HepG2 (cell line): Measurements from ENCODE around the gene C2orf76. TPM values are rescaled to one million over a fixed set of nuclear protein-coding genes. Genes with fewer than 3 reads are reported as not detected.
A peak's percentile ranks its signal among the peaks of the same experiment; 100 is the strongest.

Source experiments
- GATAD1 ChIP-seq: IDR thresholded peaks from 2 replicates; pipeline ENCODE4 v1.6.1; 2016; ENCODE audit warnings: missing genetic modification reagents, missing compliant biosample characterization
- HNF4A ChIP-seq: sonication (generic); formaldehyde crosslinking; IDR thresholded peaks from 2 replicates; pipeline ENCODE4 v1.4.0; 2020; ENCODE audit warnings: missing genetic modification reagents
- IRF2 ChIP-seq: IDR thresholded peaks from 2 replicates; pipeline ENCODE4 v1.6.1; 2018; ENCODE audit warnings: missing genetic modification reagents, missing compliant biosample characterization
- MBD4 ChIP-seq: IDR thresholded peaks from 2 replicates; pipeline ENCODE4 v1.6.1; 2012; ENCODE audit warnings: low read length, inconsistent platforms, borderline replicate concordance
- MIXL1 ChIP-seq: IDR thresholded peaks from 2 replicates; pipeline ENCODE4 v1.6.1; 2016
- MYPOP ChIP-seq: sonication (generic); formaldehyde crosslinking; IDR thresholded peaks from 2 replicates; pipeline ENCODE4 v1.8.1; 2023; ENCODE audit warnings: mild to moderate bottlenecking, moderate library complexity, missing genetic modification reagents
- RCOR2 ChIP-seq: IDR thresholded peaks from 2 replicates; pipeline ENCODE4 v1.6.1; 2016; ENCODE audit warnings: missing biosample characterization, missing genetic modification reagents
- RFX5 ChIP-seq: IDR thresholded peaks from 2 replicates; pipeline ENCODE4 v1.6.1; 2011; ENCODE audit warnings: low read depth, low read length, improper control_type of control experiment
- SUZ12 ChIP-seq: fragments of 150-350 bp; IDR thresholded peaks from 2 replicates; pipeline ENCODE4 v1.6.1; 2014; ENCODE audit warnings: low read depth, low read length
- TGIF2 ChIP-seq: IDR thresholded peaks from 2 replicates; pipeline ENCODE4 v1.6.1; 2016; ENCODE audit warnings: control low read depth, missing compliant biosample characterization
- ZBTB20 ChIP-seq: sonication (generic); formaldehyde crosslinking; IDR thresholded peaks from 2 replicates; pipeline ENCODE4 v1.8.1; 2023; ENCODE audit warnings: missing genetic modification reagents, low read depth, mild to moderate bottlenecking, borderline replicate concordance
- ZBTB3 ChIP-seq: sonication (generic); formaldehyde crosslinking; IDR thresholded peaks from 2 replicates; pipeline ENCODE4 v1.4.0; 2020; ENCODE audit warnings: low read depth, mild to moderate bottlenecking, moderate library complexity, missing genetic modification reagents, borderline replicate concordance
- ZNF276 ChIP-seq: sonication (generic); formaldehyde crosslinking; IDR thresholded peaks from 2 replicates; pipeline ENCODE4 v1.4.0; 2020; ENCODE audit warnings: mild to moderate bottlenecking, low read depth, missing genetic modification reagents
- ZNF331 ChIP-seq: sonication (generic); formaldehyde crosslinking; IDR thresholded peaks from 2 replicates; pipeline ENCODE4 v1.4.0; 2020; ENCODE audit warnings: missing genetic modification reagents
- ZNF350 ChIP-seq: sonication (generic); formaldehyde crosslinking; IDR thresholded peaks from 2 replicates; pipeline ENCODE4 v1.4.0; 2020; ENCODE audit warnings: mild to moderate bottlenecking, low read depth, missing genetic modification reagents, borderline replicate concordance
- ZNF652 ChIP-seq: IDR thresholded peaks from 2 replicates; pipeline ENCODE4 v1.6.1; 2016; ENCODE audit warnings: low read depth, borderline replicate concordance
- ZNF772 ChIP-seq: sonication (generic); formaldehyde crosslinking; IDR thresholded peaks from 2 replicates; pipeline ENCODE4 v1.5.0; 2020; ENCODE audit warnings: mild to moderate bottlenecking, missing genetic modification reagents
- ZNF792 ChIP-seq: IDR thresholded peaks from 2 replicates; pipeline ENCODE4 v1.6.1; 2016
- polyA plus RNA-seq, 8 experiments: library from polyadenylated mRNA; depleted of rRNA in 3 of 8; stranded (reverse) in 7 of 8; unstranded in 1 of 8; fragments of >200 nt; fragmentation: Illumina TruSeq in 4 of 8; extraction: Trizol in 4 of 8; gene quantifications; 2 replicates each; pipeline versions ENCODE4 v1.2.1 to v1.2.3, GENCODE V29; 2011 to 2016; ENCODE audit warnings: low read depth in 4 of 8, missing spikeins in 1 of 8, mixed read lengths in 1 of 8; ENCODE audit not compliant: insufficient read depth in 1 of 8
- total RNA-seq, 5 experiments: library from RNA; depleted of rRNA; stranded (reverse); fragments of >200 nt; fragmentation: Illumina TruSeq; extraction: Trizol; gene quantifications; 2 replicates each; pipeline ENCODE4 v1.2.3, GENCODE V29; 2016; ENCODE audit warnings: low read depth in 1 of 5
- TF ChIP-seq, protein P1 (sequence below): sonication (generic); formaldehyde crosslinking; IDR thresholded peaks from 2 replicates; pipeline ENCODE4 v1.4.0; 2020; ENCODE audit warnings: missing genetic modification reagents
- TF ChIP-seq, protein P2 (sequence below): sonication (generic); formaldehyde crosslinking; IDR thresholded peaks from 2 replicates; pipeline ENCODE4 v1.8.1; 2023; ENCODE audit warnings: mild to moderate bottlenecking, missing genetic modification reagents, borderline replicate concordance
- TF ChIP-seq, protein P3 (sequence below): sonication (generic); formaldehyde crosslinking; IDR thresholded peaks from 2 replicates; pipeline ENCODE4 v1.4.0; 2020; ENCODE audit warnings: missing genetic modification reagents, borderline replicate concordance

The C2orf76 gene
- total and polyA plus RNA-seq, 2 of the 13 experiments (the other 11 are each of a cell fraction or from before 2014, with no cell fraction given), result 7.7 to 8.5 TPM

DNA sequence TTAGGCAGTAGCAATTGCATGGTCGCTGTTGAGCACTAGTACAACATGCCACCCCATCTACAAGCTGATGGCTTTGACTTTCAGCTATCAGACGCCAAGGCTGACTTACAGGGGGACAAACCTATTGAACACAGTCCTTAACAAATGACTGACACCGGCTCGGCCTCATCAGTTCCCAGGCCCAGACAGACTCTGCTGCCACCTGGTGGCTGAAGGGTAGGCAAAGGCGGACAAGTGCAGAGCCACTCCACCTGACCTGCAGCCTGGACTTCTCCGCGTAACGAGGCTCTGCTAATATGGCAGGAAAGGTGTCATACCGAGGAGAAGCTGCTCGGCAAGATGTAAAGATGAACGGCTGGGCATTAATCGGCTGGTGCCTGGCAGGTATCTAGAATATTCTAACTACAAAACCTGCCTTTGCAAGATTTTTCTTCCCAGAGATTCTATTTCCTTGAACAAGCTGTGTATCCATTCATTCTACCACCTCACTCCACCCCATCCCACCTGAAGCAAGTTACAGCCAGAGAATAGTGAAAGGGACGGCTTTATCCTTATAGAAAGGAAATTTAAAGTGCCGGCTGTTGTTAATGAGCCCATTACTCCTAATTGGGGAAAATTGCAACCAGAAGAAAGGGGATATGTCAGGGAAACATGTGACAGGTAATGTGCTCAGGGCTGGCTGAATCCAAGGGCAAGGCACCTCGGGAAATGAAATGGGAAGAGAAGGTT, 75.6 kb downstream of the C2orf76 start (continued):
- TF ChIP-seq, protein P1, sequence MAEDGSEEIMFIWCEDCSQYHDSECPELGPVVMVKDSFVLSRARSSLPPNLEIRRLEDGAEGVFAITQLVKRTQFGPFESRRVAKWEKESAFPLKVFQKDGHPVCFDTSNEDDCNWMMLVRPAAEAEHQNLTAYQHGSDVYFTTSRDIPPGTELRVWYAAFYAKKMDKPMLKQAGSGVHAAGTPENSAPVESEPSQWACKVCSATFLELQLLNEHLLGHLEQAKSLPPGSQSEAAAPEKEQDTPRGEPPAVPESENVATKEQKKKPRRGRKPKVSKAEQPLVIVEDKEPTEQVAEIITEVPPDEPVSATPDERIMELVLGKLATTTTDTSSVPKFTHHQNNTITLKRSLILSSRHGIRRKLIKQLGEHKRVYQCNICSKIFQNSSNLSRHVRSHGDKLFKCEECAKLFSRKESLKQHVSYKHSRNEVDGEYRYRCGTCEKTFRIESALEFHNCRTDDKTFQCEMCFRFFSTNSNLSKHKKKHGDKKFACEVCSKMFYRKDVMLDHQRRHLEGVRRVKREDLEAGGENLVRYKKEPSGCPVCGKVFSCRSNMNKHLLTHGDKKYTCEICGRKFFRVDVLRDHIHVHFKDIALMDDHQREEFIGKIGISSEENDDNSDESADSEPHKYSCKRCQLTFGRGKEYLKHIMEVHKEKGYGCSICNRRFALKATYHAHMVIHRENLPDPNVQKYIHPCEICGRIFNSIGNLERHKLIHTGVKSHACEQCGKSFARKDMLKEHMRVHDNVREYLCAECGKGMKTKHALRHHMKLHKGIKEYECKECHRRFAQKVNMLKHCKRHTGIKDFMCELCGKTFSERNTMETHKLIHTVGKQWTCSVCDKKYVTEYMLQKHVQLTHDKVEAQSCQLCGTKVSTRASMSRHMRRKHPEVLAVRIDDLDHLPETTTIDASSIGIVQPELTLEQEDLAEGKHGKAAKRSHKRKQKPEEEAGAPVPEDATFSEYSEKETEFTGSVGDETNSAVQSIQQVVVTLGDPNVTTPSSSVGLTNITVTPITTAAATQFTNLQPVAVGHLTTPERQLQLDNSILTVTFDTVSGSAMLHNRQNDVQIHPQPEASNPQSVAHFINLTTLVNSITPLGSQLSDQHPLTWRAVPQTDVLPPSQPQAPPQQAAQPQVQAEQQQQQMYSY (CRISPR knock-in tag), result no peak
- peak; percentile 50; the same call in 1 of the 2 replicates for TF ChIP-seq MIXL1 (CRISPR knock-in tag)
- TF ChIP-seq ZBTB20 (CRISPR knock-in tag), result no peak
- no peak for TF ChIP-seq ZNF652 (CRISPR knock-in tag)
- TF ChIP-seq IRF2, result 0 out of 2 replicates have a peak, but pooled peaks have one; percentile 26
- no peak for TF ChIP-seq ZNF276 (CRISPR knock-in tag)
- 0 out of 2 replicates have a peak, but pooled peaks have one; percentile 35 for TF ChIP-seq ZNF772 (CRISPR knock-in tag)
- TF ChIP-seq GATAD1 (CRISPR knock-in tag), result 0 out of 2 replicates have a peak, but pooled peaks have one; percentile 28
- TF ChIP-seq HNF4A (CRISPR knock-in tag), result 0 out of 2 replicates have a peak, but pooled peaks have one; percentile 5
- no peak for TF ChIP-seq SUZ12
- TF ChIP-seq RCOR2 (CRISPR knock-in tag), result no peak
- TF ChIP-seq ZNF350 (CRISPR knock-in tag), result peak; percentile 54
- TF ChIP-seq ZNF792 (CRISPR knock-in tag), result 0 out of 2 replicates have a peak, but pooled peaks have one; percentile 36
- TF ChIP-seq, protein P2, sequence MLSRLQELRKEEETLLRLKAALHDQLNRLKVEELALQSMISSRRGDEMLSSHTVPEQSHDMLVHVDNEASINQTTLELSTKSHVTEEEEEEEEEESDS, result no peak
- no peak for TF ChIP-seq ZBTB3
- peak; percentile 61 for TF ChIP-seq RFX5
- TF ChIP-seq MYPOP, result no peak; the same call in 1 of the 2 replicates
- no peak for TF ChIP-seq MBD4
- peak; percentile 72; the same call in 1 of the 2 replicates for TF ChIP-seq ZNF331 (CRISPR knock-in tag)
- TF ChIP-seq TGIF2 (CRISPR knock-in tag), result 0 out of 2 replicates have a peak, but pooled peaks have one; percentile 46
- TF ChIP-seq, protein P3, sequence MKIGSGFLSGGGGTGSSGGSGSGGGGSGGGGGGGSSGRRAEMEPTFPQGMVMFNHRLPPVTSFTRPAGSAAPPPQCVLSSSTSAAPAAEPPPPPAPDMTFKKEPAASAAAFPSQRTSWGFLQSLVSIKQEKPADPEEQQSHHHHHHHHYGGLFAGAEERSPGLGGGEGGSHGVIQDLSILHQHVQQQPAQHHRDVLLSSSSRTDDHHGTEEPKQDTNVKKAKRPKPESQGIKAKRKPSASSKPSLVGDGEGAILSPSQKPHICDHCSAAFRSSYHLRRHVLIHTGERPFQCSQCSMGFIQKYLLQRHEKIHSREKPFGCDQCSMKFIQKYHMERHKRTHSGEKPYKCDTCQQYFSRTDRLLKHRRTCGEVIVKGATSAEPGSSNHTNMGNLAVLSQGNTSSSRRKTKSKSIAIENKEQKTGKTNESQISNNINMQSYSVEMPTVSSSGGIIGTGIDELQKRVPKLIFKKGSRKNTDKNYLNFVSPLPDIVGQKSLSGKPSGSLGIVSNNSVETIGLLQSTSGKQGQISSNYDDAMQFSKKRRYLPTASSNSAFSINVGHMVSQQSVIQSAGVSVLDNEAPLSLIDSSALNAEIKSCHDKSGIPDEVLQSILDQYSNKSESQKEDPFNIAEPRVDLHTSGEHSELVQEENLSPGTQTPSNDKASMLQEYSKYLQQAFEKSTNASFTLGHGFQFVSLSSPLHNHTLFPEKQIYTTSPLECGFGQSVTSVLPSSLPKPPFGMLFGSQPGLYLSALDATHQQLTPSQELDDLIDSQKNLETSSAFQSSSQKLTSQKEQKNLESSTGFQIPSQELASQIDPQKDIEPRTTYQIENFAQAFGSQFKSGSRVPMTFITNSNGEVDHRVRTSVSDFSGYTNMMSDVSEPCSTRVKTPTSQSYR, result peak; percentile 22; the same call in 1 of the 2 replicates
